AG04450 (cell line): ENCODE data around the gene NAMPT. TPM values are rescaled to one million over a fixed set of nuclear protein-coding genes. Genes with fewer than 3 reads are reported as not detected.

Source experiments
- CTCF ChIA-PET: fragments of 300-600, 350-600 bp; formaldehyde crosslinking; extraction: SDS; loops from one replicate; lab custom pipeline; 2022; ENCODE audit warnings: antibody characterized with exemption, inconsistent platforms; lab: Charles Lee
- POLR2A ChIA-PET: fragments of 350-600 bp; formaldehyde crosslinking; extraction: SDS; loops from one replicate; lab custom pipeline; 2021; ENCODE audit warnings: antibody characterized with exemption, inconsistent platforms; lab: Yijun Ruan, JAX
- DNase-seq: peaks from one replicate; pipeline ENCODE4 v3.0.0-alpha.2; 2011; ENCODE audit warnings: low read depth, low spot score
- H3K27ac ChIP-seq: one replicate; pipeline ENCODE4 v1.5.1; 2012; ENCODE audit warnings: low read depth, low read length, control low read depth
- H3K27me3 ChIP-seq: one replicate; pipeline ENCODE4 v1.6.0; 2012; ENCODE audit warnings: low read length; ENCODE audit not compliant: control insufficient read depth, insufficient read depth
- H3K4me3 ChIP-seq: 2 replicates; pipeline ENCODE4 v1.5.1; 2011; ENCODE audit warnings: mild to moderate bottlenecking, low read depth, low read length, control low read depth
- H3K9me3 ChIP-seq: 2 replicates; pipeline ENCODE4 v1.5.1; 2012; ENCODE audit warnings: low read length; ENCODE audit not compliant: control insufficient read depth, insufficient read depth
- polyA plus RNA-seq: library from polyadenylated mRNA; depleted of rRNA; stranded (reverse); fragments of >200 nt; gene quantifications from 2 replicates; pipeline ENCODE4 v1.2.3, GENCODE V29; 2011
- TF ChIP-seq, protein P1 (sequence below): IDR thresholded peaks from 2 replicates; pipeline ENCODE4 v1.5.1; 2011; ENCODE audit warnings: low read depth, low read length, control low read depth, inconsistent platforms

Gene NAMPT
- polyA plus RNA-seq, 1 experiment: 37.4 TPM

DNA sequence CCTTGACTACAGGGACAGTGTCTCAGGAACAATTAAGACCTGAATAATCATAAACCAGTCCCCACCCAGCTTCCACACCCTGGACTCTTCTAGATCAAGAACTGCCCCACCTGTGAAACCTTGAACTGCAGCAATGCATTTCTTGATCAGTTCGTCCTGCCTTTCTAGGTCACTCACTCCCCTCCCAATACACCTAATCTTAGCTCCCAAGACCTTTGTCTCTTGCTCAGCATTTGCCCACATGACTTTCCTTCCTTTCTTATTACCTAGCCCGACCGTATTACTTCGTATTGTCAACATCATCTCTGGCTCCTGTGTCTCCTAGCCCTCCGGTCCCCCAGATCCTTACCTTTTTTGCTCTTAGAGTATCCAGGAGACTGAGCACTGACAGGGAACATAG is 5.5 kb upstream of the NAMPT start:
- TF ChIP-seq, protein P1, sequence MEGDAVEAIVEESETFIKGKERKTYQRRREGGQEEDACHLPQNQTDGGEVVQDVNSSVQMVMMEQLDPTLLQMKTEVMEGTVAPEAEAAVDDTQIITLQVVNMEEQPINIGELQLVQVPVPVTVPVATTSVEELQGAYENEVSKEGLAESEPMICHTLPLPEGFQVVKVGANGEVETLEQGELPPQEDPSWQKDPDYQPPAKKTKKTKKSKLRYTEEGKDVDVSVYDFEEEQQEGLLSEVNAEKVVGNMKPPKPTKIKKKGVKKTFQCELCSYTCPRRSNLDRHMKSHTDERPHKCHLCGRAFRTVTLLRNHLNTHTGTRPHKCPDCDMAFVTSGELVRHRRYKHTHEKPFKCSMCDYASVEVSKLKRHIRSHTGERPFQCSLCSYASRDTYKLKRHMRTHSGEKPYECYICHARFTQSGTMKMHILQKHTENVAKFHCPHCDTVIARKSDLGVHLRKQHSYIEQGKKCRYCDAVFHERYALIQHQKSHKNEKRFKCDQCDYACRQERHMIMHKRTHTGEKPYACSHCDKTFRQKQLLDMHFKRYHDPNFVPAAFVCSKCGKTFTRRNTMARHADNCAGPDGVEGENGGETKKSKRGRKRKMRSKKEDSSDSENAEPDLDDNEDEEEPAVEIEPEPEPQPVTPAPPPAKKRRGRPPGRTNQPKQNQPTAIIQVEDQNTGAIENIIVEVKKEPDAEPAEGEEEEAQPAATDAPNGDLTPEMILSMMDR: no peak
- no peak for DNase-seq
- Histone ChIP-seq H3K9me3 (no peaks in the 10 kb centered on the region), H3K27me3 (no peaks in the 10 kb centered on the region), H3K4me3 (no peak overlapping the region), H3K27ac (no peak overlapping the region)
- POLR2A ChIA-PET: no interaction called here
- CTCF ChIA-PET: no interaction called here

DNA sequence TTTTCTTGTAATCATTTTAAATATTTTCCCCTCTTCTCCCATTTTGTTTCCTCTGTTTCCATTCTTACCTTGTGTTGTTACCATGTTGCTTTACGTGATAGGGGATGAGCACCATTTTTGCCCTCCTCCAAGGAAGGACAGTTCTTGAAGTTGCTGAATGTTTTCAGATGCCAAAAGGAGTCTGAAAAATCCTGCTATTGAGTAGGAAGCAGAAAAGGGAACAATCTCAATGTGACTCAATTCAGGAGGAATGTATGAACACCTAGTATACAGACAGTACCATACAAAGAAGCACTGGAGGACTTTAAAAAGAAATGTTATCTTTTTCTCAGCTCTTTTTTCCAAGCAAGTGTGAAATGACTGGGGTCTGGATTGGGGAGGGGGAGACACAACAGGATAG is 5.1 kb upstream of the NAMPT start:
- DNase-seq: no peak
- TF ChIP-seq, protein P1: no peak
- Histone ChIP-seq H3K27ac (no peak overlapping the region), H3K4me3 (no peak overlapping the region), H3K27me3 (no peaks in the 10 kb centered on the region), H3K9me3 (no peaks in the 10 kb centered on the region)
- POLR2A ChIA-PET: no interaction called here
- CTCF ChIA-PET: no interaction called here

DNA sequence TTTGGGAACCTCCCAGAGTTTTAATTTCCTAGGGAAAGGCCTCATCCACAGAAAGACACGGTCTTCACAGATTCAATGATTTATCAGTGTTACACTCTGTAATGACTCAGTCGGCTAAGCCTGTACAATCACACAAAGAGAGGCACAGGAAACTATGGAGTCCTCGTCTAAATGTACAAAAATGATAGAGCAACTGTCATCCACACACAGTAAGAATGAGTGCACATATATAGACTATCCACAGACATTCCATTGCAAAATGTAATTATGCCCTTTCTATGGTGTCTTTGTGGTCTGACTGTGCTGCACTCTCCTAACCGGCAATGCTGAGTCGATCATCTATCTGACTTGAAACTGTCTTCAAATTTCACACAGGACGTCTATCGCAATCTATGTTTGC is 3.5 kb upstream of the NAMPT start:
- TF ChIP-seq, protein P1: no peak
- no peaks in the 10 kb centered on the region for H3K9me3 ChIP-seq
- ChIA-PET CTCF (no interaction called here), POLR2A (no interaction called here)
- H3K4me3 ChIP-seq: no peak overlapping the region
- DNase-seq: no peak
- H3K27ac ChIP-seq: no peak overlapping the region
- no peaks in the 10 kb centered on the region for H3K27me3 ChIP-seq

DNA sequence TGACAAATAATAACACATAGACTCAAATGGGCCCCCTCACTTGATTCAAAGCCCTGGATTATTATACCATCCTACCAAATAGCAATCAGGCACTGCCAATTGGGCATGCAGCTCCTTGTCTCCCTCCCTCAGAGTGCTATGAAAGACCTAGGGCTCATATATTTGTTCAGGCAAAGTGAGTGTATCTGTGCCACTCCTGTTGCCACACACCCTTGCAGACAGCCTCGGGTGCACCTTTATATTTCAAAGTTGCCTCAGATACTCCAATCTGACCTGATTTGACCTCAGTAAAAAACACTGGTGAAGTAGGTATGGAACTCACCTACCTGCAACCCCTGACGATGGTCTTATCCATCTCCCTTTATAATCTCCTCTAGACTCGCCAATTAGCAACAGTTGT is 3.0 kb upstream of the NAMPT start:
- Histone ChIP-seq H3K27me3 (no peaks in the 10 kb centered on the region), H3K27ac (no peak overlapping the region), H3K4me3 (no peak overlapping the region), H3K9me3 (no peaks in the 10 kb centered on the region)
- CTCF ChIA-PET: no interaction called here
- DNase-seq: no peak
- POLR2A ChIA-PET: no interaction called here
- TF ChIP-seq, protein P1: no peak

DNA sequence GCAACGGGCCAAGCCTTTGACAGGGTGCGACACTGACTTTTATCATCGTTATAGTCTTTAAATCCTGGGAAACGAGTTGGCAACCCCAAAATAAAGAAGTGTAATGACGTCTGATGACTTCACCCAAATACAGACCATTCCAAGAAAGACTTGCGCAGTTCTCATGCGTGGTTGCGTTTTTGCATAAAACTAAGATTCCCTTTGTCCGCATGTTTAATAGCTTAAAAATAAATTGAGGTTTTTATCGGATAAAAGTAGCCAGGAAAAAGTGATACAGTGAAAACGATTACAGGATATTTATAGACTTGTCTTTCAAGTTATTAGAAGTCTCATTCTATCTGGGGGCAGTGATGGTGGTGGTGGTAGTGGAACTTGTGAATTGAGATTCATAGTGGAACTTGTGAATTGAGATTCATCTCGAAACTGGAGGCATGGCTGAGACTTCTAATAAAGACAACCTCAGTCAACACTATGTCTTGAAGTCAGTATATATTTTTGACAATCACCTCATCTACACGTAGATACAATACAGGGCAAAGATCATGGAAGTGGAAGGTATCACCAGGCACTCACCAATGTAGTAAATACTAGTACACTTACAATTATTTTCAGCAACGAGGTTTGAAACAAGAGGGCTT is 1.2 kb upstream of the NAMPT start:
- peak overlapping the region; percentile 83 for H3K4me3 ChIP-seq
- CTCF ChIA-PET: interaction anchor here (1.3 kb wide), 2 partner anchors 59 to 176 kb away, joined by 4 to 6 read pairs; no protein-coding TSS in a partner anchor
- H3K27me3 ChIP-seq: no peaks in the 10 kb centered on the region
- no peaks in the 10 kb centered on the region for H3K9me3 ChIP-seq
- no peak for DNase-seq
- TF ChIP-seq, protein P1: no peak
- POLR2A ChIA-PET: interaction anchor here (0.6 to 1.8 kb wide), 6 partner anchors 14 to 451 kb away, joined by 3 to 5 read pairs (median 4); no protein-coding TSS in a partner anchor
- peak overlapping the region; percentile 99 for H3K27ac ChIP-seq
